Thyroid gland (tissue), 4 donors: ENCODE results near the gene KRT74.

Experiments
- CTCF ChIP-seq, 6 experiments: fragments of 200-600 bp in 3 of 6; fragments of 450-650 bp in 3 of 6; sonication (generic) in 3 of 6; IDR thresholded peaks; one replicate each; pipeline ENCODE4 v1.5.1; 2016 to 2019; ENCODE audit warnings: antibody characterized with exemption in 6 of 6, mild to moderate bottlenecking in 2 of 6, inconsistent platforms in 1 of 6, moderate library complexity in 1 of 6
- POLR2A ChIP-seq, 2 donors: fragments of 450-650 bp; IDR thresholded peaks; one replicate each; pipeline ENCODE4 v1.6.1; 2017; ENCODE audit warnings: antibody characterized with exemption in 2 of 2, mild to moderate bottlenecking in 2 of 2, moderate library complexity in 1 of 2

- peak in 5 of 6 experiments; percentile 30 to 73 (median 43) for TF ChIP-seq CTCF (IDR thresholded peaks at IDR 0.05)
- TF ChIP-seq POLR2A (IDR thresholded peaks at IDR 0.05) = no peak
Measured at GRCh38 chr12:52561880-52562449, 11.7 kb downstream of the KRT74 start.
